ENCODE measurements around the gene MRPS35.

The MRPS35 gene

GRCh38 chr12:27707216-27707615 is 3.4 kb upstream of the MRPS35 start:
- in situ Hi-C loops (cut with MboI; ENCODE audit: low sequenced_read_pairs) = no loop called here

- in situ Hi-C loops (cut with MboI; ENCODE audit: low sequenced_read_pairs) = no loop called here
Observed at GRCh38 chr12:27709212-27709931, 1.3 kb upstream of the MRPS35 start.

GRCh38 chr12:27709932-27710591 is 570 bp upstream of the MRPS35 start:
- in situ Hi-C loops (cut with MboI; ENCODE audit: low sequenced_read_pairs) = no loop called here

GRCh38 chr12:27711317-27711682 is 668 bp downstream of the MRPS35 start:
- in situ Hi-C loops (cut with MboI; ENCODE audit: low sequenced_read_pairs) = no loop called here

- in situ Hi-C loops (cut with MboI; ENCODE audit: low sequenced_read_pairs) = no loop called here
Observed at GRCh38 chr12:27711967-27712366, 1.3 kb downstream of the MRPS35 start.

- in situ Hi-C loops (cut with MboI; ENCODE audit: low sequenced_read_pairs) = no loop called here
Observed at GRCh38 chr12:27723212-27723611, 12.6 kb downstream of the MRPS35 start.

GRCh38 chr12:27730097-27730588 is 19.5 kb downstream of the MRPS35 start:
- in situ Hi-C loops (cut with MboI; ENCODE audit: low sequenced_read_pairs) = loop anchor here (25.0 kb wide), 1 partner anchor 207 kb away; no protein-coding TSS in a partner anchor

GRCh38 chr12:27732281-27732680 is 21.6 kb downstream of the MRPS35 start:
- in situ Hi-C loops (cut with MboI; ENCODE audit: low sequenced_read_pairs) = loop anchor here (25.0 kb wide), 1 partner anchor 205 kb away; no protein-coding TSS in a partner anchor

- in situ Hi-C loops (cut with MboI; ENCODE audit: low sequenced_read_pairs) = loop anchor here (25.0 kb wide), 1 partner anchor 204 kb away; no protein-coding TSS in a partner anchor
Observed at GRCh38 chr12:27733052-27733656, 22.5 kb downstream of the MRPS35 start.

GRCh38 chr12:27733791-27734190 is 23.2 kb downstream of the MRPS35 start:
- in situ Hi-C loops (cut with MboI; ENCODE audit: low sequenced_read_pairs) = loop anchor here (25.0 kb wide), 1 partner anchor 204 kb away; no protein-coding TSS in a partner anchor

GRCh38 chr12:27734321-27734720 is 23.7 kb downstream of the MRPS35 start:
- in situ Hi-C loops (cut with MboI; ENCODE audit: low sequenced_read_pairs) = loop anchor here (25.0 kb wide), 1 partner anchor 203 kb away; no protein-coding TSS in a partner anchor

GRCh38 chr12:27743601-27744000 is 33.0 kb downstream of the MRPS35 start:
- in situ Hi-C loops (cut with MboI; ENCODE audit: low sequenced_read_pairs) = loop anchor here (25.0 kb wide), 1 partner anchor 194 kb away; no protein-coding TSS in a partner anchor

- in situ Hi-C loops (cut with MboI; ENCODE audit: low sequenced_read_pairs) = loop anchor here (25.0 kb wide), 1 partner anchor 192 kb away; no protein-coding TSS in a partner anchor
Observed at GRCh38 chr12:27745734-27746133, 35.1 kb downstream of the MRPS35 start.

GRCh38 chr12:27747111-27747820 is 36.6 kb downstream of the MRPS35 start:
- in situ Hi-C loops (cut with MboI; ENCODE audit: low sequenced_read_pairs) = loop anchor here (25.0 kb wide), 1 partner anchor 190 kb away; no protein-coding TSS in a partner anchor

- in situ Hi-C loops (cut with MboI; ENCODE audit: low sequenced_read_pairs) = no loop called here
Observed at GRCh38 chr12:27751386-27752047, 40.9 kb downstream of the MRPS35 start.

- in situ Hi-C loops (cut with MboI; ENCODE audit: low sequenced_read_pairs) = no loop called here
Observed at GRCh38 chr12:27754795-27755194, 44.2 kb downstream of the MRPS35 start.

- in situ Hi-C loops (cut with MboI; ENCODE audit: low sequenced_read_pairs) = no loop called here
Observed at GRCh38 chr12:27756670-27757195, 46.1 kb downstream of the MRPS35 start.

GRCh38 chr12:27762757-27763156 is 52.1 kb downstream of the MRPS35 start:
- in situ Hi-C loops (cut with MboI; ENCODE audit: low sequenced_read_pairs) = no loop called here

- in situ Hi-C loops (cut with MboI; ENCODE audit: low sequenced_read_pairs) = no loop called here
Observed at GRCh38 chr12:27766587-27766986, 56.0 kb downstream of the MRPS35 start.

GRCh38 chr12:27769142-27769673 is 58.6 kb downstream of the MRPS35 start:
- in situ Hi-C loops (cut with MboI; ENCODE audit: low sequenced_read_pairs) = no loop called here
